ENCODE data around the gene STX7. TPM values are rescaled to one million over a fixed set of nuclear protein-coding genes. Genes with fewer than 3 reads are reported as not detected.

Gene STX7
- total and polyA plus RNA-seq, 4 donors = 24.1 to 80.7 (median 43.8) TPM

DNA sequence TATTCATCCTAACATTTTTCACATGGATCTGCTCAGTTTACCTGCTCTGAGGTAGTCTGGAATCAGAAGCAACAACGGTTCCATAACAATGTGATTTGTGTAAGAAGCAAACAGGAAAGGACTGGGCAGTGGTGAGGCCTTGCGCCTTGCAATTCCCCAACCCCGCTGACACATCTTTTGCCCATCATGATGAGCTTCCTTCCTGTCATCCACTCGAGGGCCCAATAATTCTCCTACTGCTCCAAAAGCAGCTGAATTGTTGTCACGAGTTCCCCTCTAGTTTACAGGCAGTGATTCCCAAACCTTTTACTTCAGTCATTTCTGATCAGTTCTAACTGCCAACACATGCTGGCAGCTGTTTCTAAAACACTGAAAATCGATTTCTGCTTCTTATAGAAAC is 22.9 kb downstream of the STX7 start:
- Histone ChIP-seq H3K4me3 (ENCODE audit: low read length in 2 of 2) (no peak overlapping the region), H3K36me3 (ENCODE audit: control insufficient read depth in 1 of 2, insufficient read depth in 2 of 2, low read length in 1 of 2) (no peaks in the 10 kb centered on the region), H3K9me3 (ENCODE audit: control insufficient read depth, low read length) (no peaks in the 10 kb centered on the region), H3K27ac (ENCODE audit: low read depth in 1 of 2, low read length in 2 of 2) (no peak overlapping the region), H3K4me1 (ENCODE audit: control insufficient read depth in 1 of 2, insufficient read depth in 2 of 2, low read length in 2 of 2) (peaks cover 2 to 15% of the 10 kb centered on the region in 2 donors), H3K27me3 (ENCODE audit: control insufficient read depth in 1 of 2, insufficient read depth in 2 of 2, low read length in 1 of 2) (no peaks in the 10 kb centered on the region)
- intact Hi-C loops (cut with DNase I) = no loop called here
- ATAC-seq (ENCODE audit: low FRiP score) (peak; percentile 72), DNase-seq (peak in 1 of 2 donors; percentile 73)
- WGBS, 2 donors = 37 to 40% methylated on average over 6 of the region's 6 CpGs

GRCh38 chr6:132489376-132489775 is 23.5 kb downstream of the STX7 start:
- H3K27ac ChIP-seq (ENCODE audit: low read depth in 1 of 2, low read length in 2 of 2) = no peak overlapping the region
- no peaks in the 10 kb centered on the region for H3K27me3 ChIP-seq (ENCODE audit: control insufficient read depth in 1 of 2, insufficient read depth in 2 of 2, low read length in 1 of 2)
- intact Hi-C loops (cut with DNase I) = loop anchor here (5.0 to 10.0 kb wide), 2 partner anchors 567 to 575 kb away; no protein-coding TSS in a partner anchor
- no peaks in the 10 kb centered on the region for H3K36me3 ChIP-seq (ENCODE audit: control insufficient read depth in 1 of 2, insufficient read depth in 2 of 2, low read length in 1 of 2)
- DNase-seq = no peak
- H3K9me3 ChIP-seq (ENCODE audit: control insufficient read depth, low read length) = no peaks in the 10 kb centered on the region
- 91 to 97% methylated on average over 4 of the region's 4 CpGs for WGBS, 2 donors
- peaks cover 2 to 12% of the 10 kb centered on the region in 2 donors for H3K4me1 ChIP-seq (ENCODE audit: control insufficient read depth in 1 of 2, insufficient read depth in 2 of 2, low read length in 2 of 2)
- ATAC-seq (ENCODE audit: low FRiP score) = no peak
- no peak overlapping the region for H3K4me3 ChIP-seq (ENCODE audit: low read length in 2 of 2)

- no peak for ATAC-seq (ENCODE audit: low FRiP score)
- intact Hi-C loops (cut with DNase I) = loop anchor here (5.0 to 10.0 kb wide), 2 partner anchors 565 to 573 kb away; no protein-coding TSS in a partner anchor
- Histone ChIP-seq H3K4me3 (ENCODE audit: low read length in 2 of 2) (no peak overlapping the region), H3K36me3 (ENCODE audit: control insufficient read depth in 1 of 2, insufficient read depth in 2 of 2, low read length in 1 of 2) (no peaks in the 10 kb centered on the region), H3K27me3 (ENCODE audit: control insufficient read depth in 1 of 2, insufficient read depth in 2 of 2, low read length in 1 of 2) (no peaks in the 10 kb centered on the region), H3K4me1 (ENCODE audit: control insufficient read depth in 1 of 2, insufficient read depth in 2 of 2, low read length in 2 of 2) (peaks cover 2 to 12% of the 10 kb centered on the region in 2 donors), H3K9me3 (ENCODE audit: control insufficient read depth, low read length) (no peaks in the 10 kb centered on the region), H3K27ac (ENCODE audit: low read depth in 1 of 2, low read length in 2 of 2) (no peak overlapping the region)
- 83 to 89% methylated on average over 4 of the region's 4 CpGs for WGBS, 2 donors
- no peak for DNase-seq
These were observed 25.2 kb downstream of the STX7 start for GRCh38 chr6:132487762-132488161.

DNA sequence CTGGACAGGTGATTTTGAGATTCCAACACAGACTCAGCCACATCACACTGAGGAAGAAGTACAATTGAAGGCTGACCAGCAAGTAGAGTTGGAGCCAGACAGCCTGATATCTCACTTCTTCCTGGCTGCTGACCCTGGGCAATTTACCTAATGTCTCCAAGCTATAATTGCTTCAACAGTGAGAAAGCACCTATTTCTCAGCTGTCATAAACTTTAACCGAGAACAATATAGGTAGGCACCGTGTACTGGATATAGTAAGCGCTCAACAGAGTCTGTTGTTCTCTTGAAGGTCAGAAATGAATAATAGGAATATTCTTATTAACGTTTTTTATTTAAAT is 28.3 kb downstream of the STX7 start:
- intact Hi-C loops (cut with DNase I) = loop anchor here (2.0 to 10.0 kb wide), 6 partner anchors 182 to 570 kb away; no protein-coding TSS in a partner anchor
- DNase-seq = no peak
- Histone ChIP-seq H3K4me1 (ENCODE audit: control insufficient read depth in 1 of 2, insufficient read depth in 2 of 2, low read length in 2 of 2) (no peaks in the 10 kb centered on the region), H3K9me3 (ENCODE audit: control insufficient read depth, low read length) (no peaks in the 10 kb centered on the region), H3K27me3 (ENCODE audit: control insufficient read depth in 1 of 2, insufficient read depth in 2 of 2, low read length in 1 of 2) (no peaks in the 10 kb centered on the region), H3K27ac (ENCODE audit: low read depth in 1 of 2, low read length in 2 of 2) (no peak overlapping the region), H3K36me3 (ENCODE audit: control insufficient read depth in 1 of 2, insufficient read depth in 2 of 2, low read length in 1 of 2) (peaks cover 0 to 2% of the 10 kb centered on the region in 2 donors), H3K4me3 (ENCODE audit: low read length in 2 of 2) (no peak overlapping the region)
- no peak for ATAC-seq (ENCODE audit: low FRiP score)
- WGBS, 2 donors = 82 to 86% methylated on average over 4 of the region's 4 CpGs

DNA sequence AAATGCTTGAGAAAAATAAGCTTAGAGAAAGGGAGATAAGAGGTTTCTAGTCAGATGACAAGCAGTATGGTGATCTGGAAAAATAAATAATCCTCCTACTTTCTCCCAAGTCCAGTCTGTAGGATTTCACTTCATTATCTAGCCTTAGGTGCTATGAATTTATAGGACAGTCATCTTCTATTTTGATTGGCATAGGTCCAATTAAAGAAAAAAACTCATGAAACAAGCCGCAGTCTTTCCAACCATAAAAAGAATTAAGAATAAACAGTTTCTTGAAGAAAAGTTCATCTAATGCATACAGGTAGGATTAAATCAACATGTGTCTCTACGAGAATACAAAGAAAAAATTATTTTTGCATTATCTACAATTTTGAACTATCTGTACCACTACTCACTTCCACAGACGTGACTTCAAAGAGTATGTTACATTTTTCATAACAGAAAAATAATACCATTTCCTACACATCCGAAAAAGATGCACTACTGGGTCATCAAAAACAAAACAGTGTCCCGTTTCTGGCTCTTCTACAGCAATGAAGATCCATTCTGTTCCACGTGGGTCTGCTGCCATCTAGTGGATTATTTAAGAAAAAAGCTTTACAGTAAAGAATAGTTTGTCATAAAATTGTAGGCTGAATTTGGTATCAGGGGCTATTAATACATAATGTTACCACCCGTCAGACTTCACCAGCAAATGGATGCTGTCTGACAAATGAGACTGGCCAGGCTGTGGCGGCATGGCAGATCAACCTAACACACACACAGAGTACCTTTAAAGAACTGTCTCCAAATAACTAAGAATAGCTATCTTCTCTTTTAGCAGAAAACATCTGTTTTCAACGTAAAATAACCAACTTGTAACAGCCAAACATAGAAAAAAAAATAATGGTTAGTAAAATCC is 28.9 kb downstream of the STX7 start:
- Histone ChIP-seq H3K9me3 (ENCODE audit: control insufficient read depth, low read length) (no peaks in the 10 kb centered on the region), H3K27me3 (ENCODE audit: control insufficient read depth in 1 of 2, insufficient read depth in 2 of 2, low read length in 1 of 2) (no peaks in the 10 kb centered on the region), H3K27ac (ENCODE audit: low read depth in 1 of 2, low read length in 2 of 2) (no peak overlapping the region), H3K36me3 (ENCODE audit: control insufficient read depth in 1 of 2, insufficient read depth in 2 of 2, low read length in 1 of 2) (peaks cover 0 to 2% of the 10 kb centered on the region in 2 donors), H3K4me3 (ENCODE audit: low read length in 2 of 2) (no peak overlapping the region), H3K4me1 (ENCODE audit: control insufficient read depth in 1 of 2, insufficient read depth in 2 of 2, low read length in 2 of 2) (no peaks in the 10 kb centered on the region)
- intact Hi-C loops (cut with DNase I) = loop anchor here (2.0 to 10.0 kb wide), 5 partner anchors 182 to 569 kb away; no protein-coding TSS in a partner anchor
- WGBS, 2 donors = 13 to 15% methylated on average over 9 of the region's 9 CpGs
- DNase-seq (no peak), ATAC-seq (ENCODE audit: low FRiP score) (peak; percentile 89)

DNA sequence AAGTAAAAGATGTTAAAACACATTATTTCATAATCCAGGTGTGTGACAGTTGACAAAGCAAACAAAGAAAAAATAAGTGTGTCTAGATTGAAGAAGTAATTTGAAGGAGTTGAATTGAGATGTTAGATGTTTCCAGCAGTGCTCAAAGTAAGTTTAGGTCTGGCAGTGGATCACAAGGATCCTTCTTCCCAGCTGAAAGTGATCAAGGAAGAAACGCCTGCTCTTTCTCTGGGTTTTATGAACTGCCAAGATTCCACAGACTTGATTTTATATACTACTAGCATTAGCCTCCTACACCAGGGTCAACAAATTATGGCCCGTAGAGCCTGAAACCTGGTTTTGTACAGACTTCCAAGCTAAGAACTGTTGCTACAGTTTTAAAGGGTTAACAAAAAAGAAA is 30.3 kb downstream of the STX7 start:
- Histone ChIP-seq H3K9me3 (ENCODE audit: control insufficient read depth, low read length) (no peaks in the 10 kb centered on the region), H3K4me1 (ENCODE audit: control insufficient read depth in 1 of 2, insufficient read depth in 2 of 2, low read length in 2 of 2) (no peaks in the 10 kb centered on the region), H3K27ac (ENCODE audit: low read depth in 1 of 2, low read length in 2 of 2) (no peak overlapping the region), H3K27me3 (ENCODE audit: control insufficient read depth in 1 of 2, insufficient read depth in 2 of 2, low read length in 1 of 2) (no peaks in the 10 kb centered on the region), H3K4me3 (ENCODE audit: low read length in 2 of 2) (no peak overlapping the region), H3K36me3 (ENCODE audit: control insufficient read depth in 1 of 2, insufficient read depth in 2 of 2, low read length in 1 of 2) (peaks cover 0 to 2% of the 10 kb centered on the region in 2 donors)
- ATAC-seq (ENCODE audit: low FRiP score) (no peak), DNase-seq (no peak)
- WGBS, 2 donors = 54 to 58% methylated on average over 2 of the region's 2 CpGs
- intact Hi-C loops (cut with DNase I) = loop anchor here (5.0 to 10.0 kb wide), 4 partner anchors 180 to 568 kb away; no protein-coding TSS in a partner anchor

DNA sequence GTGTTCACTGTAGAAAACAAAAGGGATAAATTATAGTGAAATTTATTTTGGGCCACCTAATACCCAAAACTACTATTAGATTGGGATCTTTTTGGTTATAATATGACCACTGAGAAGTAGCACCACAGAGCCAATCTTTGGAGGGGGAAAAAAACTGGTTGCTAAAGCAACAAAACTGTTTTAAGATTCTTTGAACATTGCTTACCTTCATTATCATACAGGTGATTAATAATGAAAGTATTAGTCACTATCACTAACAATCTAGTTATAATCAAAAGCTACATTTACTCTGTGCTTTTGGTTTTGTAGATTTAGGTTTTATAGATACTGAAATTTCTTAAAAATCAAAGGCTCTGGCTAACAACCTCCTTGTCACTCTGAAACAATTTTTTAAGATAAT is 31.7 kb downstream of the STX7 start:
- H3K36me3 ChIP-seq (ENCODE audit: control insufficient read depth in 1 of 2, insufficient read depth in 2 of 2, low read length in 1 of 2) = peaks cover 0 to 2% of the 10 kb centered on the region in 2 donors
- intact Hi-C loops (cut with DNase I) = loop anchor here (5.0 to 10.0 kb wide), 4 partner anchors 179 to 566 kb away; no protein-coding TSS in a partner anchor
- no peak overlapping the region for H3K4me3 ChIP-seq (ENCODE audit: low read length in 2 of 2)
- no peaks in the 10 kb centered on the region for H3K27me3 ChIP-seq (ENCODE audit: control insufficient read depth in 1 of 2, insufficient read depth in 2 of 2, low read length in 1 of 2)
- H3K27ac ChIP-seq (ENCODE audit: low read depth in 1 of 2, low read length in 2 of 2) = no peak overlapping the region
- ATAC-seq (ENCODE audit: low FRiP score) (no peak), DNase-seq (no peak)
- no peaks in the 10 kb centered on the region for H3K9me3 ChIP-seq (ENCODE audit: control insufficient read depth, low read length)
- H3K4me1 ChIP-seq (ENCODE audit: control insufficient read depth in 1 of 2, insufficient read depth in 2 of 2, low read length in 2 of 2) = no peaks in the 10 kb centered on the region

DNA sequence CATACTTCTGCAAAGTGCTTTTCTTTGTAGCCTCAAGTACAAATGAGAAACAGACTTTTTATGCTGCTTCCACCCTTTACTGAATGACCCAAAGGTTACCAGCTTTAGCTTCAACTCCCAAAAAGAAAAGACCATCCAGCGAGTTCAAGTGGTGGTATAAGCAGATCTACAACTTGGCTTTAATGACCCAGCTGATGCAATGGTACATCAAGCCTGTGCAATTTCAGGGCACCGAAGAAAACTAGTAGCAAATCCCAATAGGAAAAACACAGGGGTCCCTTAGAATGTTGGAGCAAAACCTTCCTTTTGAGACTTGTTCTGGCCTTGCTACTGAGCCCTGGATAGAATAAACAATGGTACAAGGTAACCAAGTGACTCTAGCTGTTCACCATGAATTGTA is 33.8 kb downstream of the STX7 start:
- intact Hi-C loops (cut with DNase I) = no loop called here
- WGBS, 2 donors = 95 to 96% methylated on average over 2 of the region's 2 CpGs
- Histone ChIP-seq H3K9me3 (ENCODE audit: control insufficient read depth, low read length) (no peaks in the 10 kb centered on the region), H3K4me3 (ENCODE audit: low read length in 2 of 2) (no peak overlapping the region), H3K4me1 (ENCODE audit: control insufficient read depth in 1 of 2, insufficient read depth in 2 of 2, low read length in 2 of 2) (no peaks in the 10 kb centered on the region), H3K27me3 (ENCODE audit: control insufficient read depth in 1 of 2, insufficient read depth in 2 of 2, low read length in 1 of 2) (no peaks in the 10 kb centered on the region), H3K27ac (ENCODE audit: low read depth in 1 of 2, low read length in 2 of 2) (no peak overlapping the region), H3K36me3 (ENCODE audit: control insufficient read depth in 1 of 2, insufficient read depth in 2 of 2, low read length in 1 of 2) (peaks cover 0 to 2% of the 10 kb centered on the region in 2 donors)
- no peak for DNase-seq
- ATAC-seq (ENCODE audit: low FRiP score) = no peak

DNA sequence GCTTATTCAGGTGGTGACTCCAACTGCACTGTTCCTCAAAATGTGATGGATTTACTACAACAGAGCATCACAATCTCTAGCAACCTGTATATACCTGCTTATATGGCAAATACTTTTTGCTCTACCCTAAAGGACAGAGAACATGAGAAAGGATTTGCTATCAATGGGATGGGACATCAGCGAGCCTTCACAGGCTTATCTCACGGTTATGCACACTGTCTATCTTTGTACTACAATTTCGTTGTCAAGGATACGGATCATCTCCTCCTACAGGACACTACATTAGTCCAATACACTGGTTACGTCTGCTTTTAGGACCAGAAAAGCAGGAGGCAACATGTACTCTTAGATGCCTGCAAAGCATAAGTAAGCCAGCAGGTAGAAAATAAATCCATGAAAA is 34.2 kb downstream of the STX7 start:
- Histone ChIP-seq H3K4me3 (ENCODE audit: low read length in 2 of 2) (no peak overlapping the region), H3K27ac (ENCODE audit: low read depth in 1 of 2, low read length in 2 of 2) (no peak overlapping the region), H3K9me3 (ENCODE audit: control insufficient read depth, low read length) (no peaks in the 10 kb centered on the region), H3K36me3 (ENCODE audit: control insufficient read depth in 1 of 2, insufficient read depth in 2 of 2, low read length in 1 of 2) (peaks cover 0 to 2% of the 10 kb centered on the region in 2 donors), H3K27me3 (ENCODE audit: control insufficient read depth in 1 of 2, insufficient read depth in 2 of 2, low read length in 1 of 2) (no peaks in the 10 kb centered on the region), H3K4me1 (ENCODE audit: control insufficient read depth in 1 of 2, insufficient read depth in 2 of 2, low read length in 2 of 2) (no peaks in the 10 kb centered on the region)
- ATAC-seq (ENCODE audit: low FRiP score) (no peak), DNase-seq (no peak)
- WGBS, 2 donors = 89 to 90% methylated on average over 5 of the region's 5 CpGs
- intact Hi-C loops (cut with DNase I) = no loop called here

Measured in aorta (tissue), 5 donors.